ENCODE measurements around the gene PRKCH. TPM values are rescaled to one million over a fixed set of nuclear protein-coding genes. Genes with fewer than 3 reads are reported as not detected.
A peak's percentile ranks its signal among the peaks of the same experiment; 100 is the strongest.
"Not testable (repeated sequence)": the region's sequence is repeated elsewhere in the genome, so short reads cannot be mapped to it uniquely, and the experiment has no call there.

The PRKCH gene
- polyA plus RNA-seq, 10 donors = 10.6 to 17.9 (median 15.0) TPM

GRCh38 chr14:61454545-61454944 is 133.2 kb downstream of the PRKCH start:
- DNase-seq = no peak

- no peak for DNase-seq
Measured at GRCh38 chr14:61455351-61455750, 134.0 kb downstream of the PRKCH start.

- peak; percentile 69 to 82 (median 80) for DNase-seq
Measured at GRCh38 chr14:61456720-61457119, 135.3 kb downstream of the PRKCH start.

- DNase-seq = no peak
Measured at GRCh38 chr14:61458766-61459165, 137.4 kb downstream of the PRKCH start.

GRCh38 chr14:61459229-61459628 is 137.8 kb downstream of the PRKCH start:
- DNase-seq = no peak

- no peak for DNase-seq
Measured at GRCh38 chr14:61460063-61460462, 138.7 kb downstream of the PRKCH start.

- DNase-seq = no peak
Measured at GRCh38 chr14:61460718-61461611, 139.6 kb downstream of the PRKCH start.

GRCh38 chr14:61461808-61462275 is 140.5 kb downstream of the PRKCH start:
- DNase-seq = peak; percentile 70 to 84 (median 77)

- DNase-seq = peak in 1 of 3 donors; percentile 80
Measured at GRCh38 chr14:61462566-61463193, 141.3 kb downstream of the PRKCH start.

GRCh38 chr14:61463664-61464285 is 142.4 kb downstream of the PRKCH start:
- DNase-seq = no peak

- DNase-seq = not testable (repeated sequence)
Measured at GRCh38 chr14:61464539-61465320, 143.4 kb downstream of the PRKCH start.

GRCh38 chr14:61466249-61466904 is 145.0 kb downstream of the PRKCH start:
- DNase-seq = peak in 1 of 3 donors; percentile 92

GRCh38 chr14:61466905-61467280 is 145.5 kb downstream of the PRKCH start:
- DNase-seq = no peak

- no peak for DNase-seq
Measured at GRCh38 chr14:61467296-61467695, 145.9 kb downstream of the PRKCH start.

- DNase-seq = no peak
Measured at GRCh38 chr14:61468063-61468825, 146.9 kb downstream of the PRKCH start.

GRCh38 chr14:61469781-61470180 is 148.4 kb downstream of the PRKCH start:
- no peak for DNase-seq

GRCh38 chr14:61470261-61470960 is 149.0 kb downstream of the PRKCH start:
- DNase-seq = peak in 2 of 3 donors; percentile 70 to 97

- no peak for DNase-seq
Measured at GRCh38 chr14:61470961-61471293, 149.5 kb downstream of the PRKCH start.

GRCh38 chr14:61471297-61472005 is 150.1 kb downstream of the PRKCH start:
- no peak for DNase-seq
